Left ventricle myocardium superior (tissue), 1 donor: Measurements from ENCODE around the gene USP47. TPM values are rescaled to one million over a fixed set of nuclear protein-coding genes. Genes with fewer than 3 reads are reported as not detected.

Experiments
- ATAC-seq: fragments of 200-7000 bp; cut with Tn5 transposase; one replicate; pipeline ENCODE4 v1.9.1; 2020; ENCODE audit warnings: mild to moderate bottlenecking, moderate library complexity
- DNase-seq: peaks from one replicate; pipeline ENCODE4 v3.0.0-alpha.2; 2020
- intact Hi-C: fragments of 100-400 bp; cut with micrococcal nuclease; formaldehyde crosslinking; loops from one replicate; pipeline ENCODE4 v1.11.0; 2022
- total RNA-seq: library from RNA; stranded (reverse); fragmentation: NEBNext Ultra II Directional; extraction: Animal tissue kit (Norgen Biotek cat#: 25700); gene quantifications from one replicate; pipeline ENCODE4 v1.2.1, GENCODE V29; 2021
- donor health status: DM: no; HTN: yes; CAD: no; lungs with severe emphysema.

USP47 gene
- total RNA-seq, 1 donor from 2014 or later, result 51.5 TPM

- intact Hi-C loops, result no loop called here
- peak; percentile 19 for ATAC-seq
- DNase-seq, result no peak
These were observed 143.4 kb downstream of the USP47 start for GRCh38 chr11:11985016-11985715.

- ATAC-seq, result peak; percentile 51
- intact Hi-C loops, result no loop called here
- no peak for DNase-seq
These were observed 144.5 kb downstream of the USP47 start for GRCh38 chr11:11985954-11986949.

GRCh38 chr11:11987503-11988022, 145.8 kb downstream of the USP47 start:
- DNase-seq (no peak), ATAC-seq (no peak)
- intact Hi-C loops, result no loop called here

GRCh38 chr11:11988099-11988651, 146.4 kb downstream of the USP47 start:
- intact Hi-C loops, result no loop called here
- DNase-seq, result no peak
- ATAC-seq, result no peak

- intact Hi-C loops, result no loop called here
- no peak for DNase-seq
- ATAC-seq, result no peak
These were observed 147.0 kb downstream of the USP47 start for GRCh38 chr11:11988681-11989261.

- DNase-seq, result no peak
- no peak for ATAC-seq
- intact Hi-C loops, result no loop called here
These were observed 148.3 kb downstream of the USP47 start for GRCh38 chr11:11989774-11990744.

GRCh38 chr11:11992257-11993212, 150.8 kb downstream of the USP47 start:
- intact Hi-C loops, result no loop called here

GRCh38 chr11:11993839-11994238, 152.1 kb downstream of the USP47 start:
- intact Hi-C loops, result no loop called here
- ATAC-seq, result peak; percentile 81
- peak; percentile 65 for DNase-seq

More at GRCh38 chr11:11992257-11993212, 150.8 kb downstream of the USP47 start:
- ATAC-seq (peak; percentile 72), DNase-seq (no peak)

- intact Hi-C loops, result no loop called here
- DNase-seq (no peak), ATAC-seq (no peak)
These were observed 153.8 kb downstream of the USP47 start for GRCh38 chr11:11995601-11996000.

- ATAC-seq (no peak), DNase-seq (no peak)
- intact Hi-C loops, result no loop called here
These were observed 154.7 kb downstream of the USP47 start for GRCh38 chr11:11996321-11997048.

- ATAC-seq, result no peak
- no peak for DNase-seq
- intact Hi-C loops, result no loop called here
These were observed 155.2 kb downstream of the USP47 start for GRCh38 chr11:11997049-11997322.

- no peak for DNase-seq
- no peak for ATAC-seq
- intact Hi-C loops, result no loop called here
These were observed 156.5 kb downstream of the USP47 start for GRCh38 chr11:11998091-11998781.

- no peak for ATAC-seq
- intact Hi-C loops, result no loop called here
- DNase-seq, result no peak
These were observed 159.4 kb downstream of the USP47 start for GRCh38 chr11:12001186-12001585.

GRCh38 chr11:12003336-12003735, 161.6 kb downstream of the USP47 start:
- ATAC-seq, result no peak
- intact Hi-C loops, result no loop called here
- DNase-seq, result no peak

GRCh38 chr11:12003815-12004214, 162.0 kb downstream of the USP47 start:
- DNase-seq, result no peak
- ATAC-seq, result no peak
- intact Hi-C loops, result no loop called here

GRCh38 chr11:12005061-12005460, 163.3 kb downstream of the USP47 start:
- intact Hi-C loops, result no loop called here
- ATAC-seq, result no peak

More at GRCh38 chr11:12005061-12005460, 163.3 kb downstream of the USP47 start:
- no peak for DNase-seq
